IMR-90 (cell line): ENCODE data around the gene SENP7. TPM values are rescaled to one million over a fixed set of nuclear protein-coding genes. Genes with fewer than 3 reads are reported as not detected.

Experiments used
- ATAC-seq: fragments of 200-7000 bp; cut with Tn5 transposase; 2 replicates; pipeline ENCODE4 v1.9.1; 2020; ENCODE audit warnings: low read depth, mild to moderate bottlenecking, moderate library complexity
- BruUV-seq: library from RNA; stranded (reverse); fragments of 400-500 nt; replicated peaks from 2 replicates; lab custom pipeline; 2021; lab: Mats Ljungman, UMichigan
- CTCF ChIA-PET: fragments of 300-600 bp; formaldehyde crosslinking; extraction: SDS; loops from one replicate; lab custom pipeline; 2021; ENCODE audit warnings: antibody characterized with exemption; lab: Yijun Ruan, JAX
- POLR2A ChIA-PET: fragments of 300-600 bp; sonication (Branson Sonifier 250); formaldehyde crosslinking; loops from one replicate; lab custom pipeline; 2022; ENCODE audit warnings: antibody characterized with exemption; ENCODE audit not compliant: unreplicated experiment; lab: Charles Lee
- DNase-seq: peaks from one replicate; pipeline ENCODE4 v3.0.0; 2013
- H2AFZ ChIP-seq: replicated peaks from 2 replicates; pipeline ENCODE3; 2013; ENCODE audit warnings: low read length, mild to moderate bottlenecking; ENCODE audit not compliant: poor library complexity
- H2AK5ac ChIP-seq: 2 replicates; pipeline ENCODE4 v1.6.1; 2013; ENCODE audit warnings: low read depth, low read length, inconsistent platforms
- H2AK9ac ChIP-seq: replicated peaks from 2 replicates; pipeline ENCODE3; 2013; ENCODE audit warnings: mild to moderate bottlenecking, low read depth, low read length, moderate library complexity; ENCODE audit not compliant: poor library complexity
- H2BK120ac ChIP-seq: 2 replicates; pipeline ENCODE4 v1.6.1; 2013; ENCODE audit warnings: low read depth, low read length, inconsistent platforms
- H2BK15ac ChIP-seq: 3 replicates; pipeline ENCODE4 v1.6.1; 2013; ENCODE audit warnings: low read depth, low read length, inconsistent platforms
- H2BK20ac ChIP-seq: 2 replicates; pipeline ENCODE4 v1.6.1; 2013; ENCODE audit warnings: low read depth, mild to moderate bottlenecking, inconsistent platforms, low read length, moderate library complexity
- H2BK5ac ChIP-seq: 2 replicates; pipeline ENCODE4 v1.6.1; 2013; ENCODE audit warnings: mild to moderate bottlenecking, low read depth, low read length, inconsistent platforms; ENCODE audit not compliant: poor library complexity, severe bottlenecking
- H3K14ac ChIP-seq: replicated peaks from 2 replicates; pipeline ENCODE4 v1.6.1; 2013; ENCODE audit warnings: low read depth, low read length, inconsistent platforms
- H3K18ac ChIP-seq: 2 replicates; pipeline ENCODE4 v1.6.1; 2013; ENCODE audit warnings: low read depth, low read length, control low read depth
- H3K23ac ChIP-seq: 2 replicates; pipeline ENCODE4 v1.6.1; 2013; ENCODE audit warnings: low read depth, low read length, inconsistent platforms
- H3K27ac ChIP-seq: 2 replicates; pipeline ENCODE4 v1.5.1; 2013; ENCODE audit warnings: mild to moderate bottlenecking, control low read depth, low read length; ENCODE audit not compliant: insufficient read depth
- H3K27me3 ChIP-seq: 2 replicates; pipeline ENCODE4 v1.6.1; 2013; ENCODE audit warnings: low read length; ENCODE audit not compliant: control insufficient read depth, insufficient read depth
- H3K36me3 ChIP-seq: 2 replicates; pipeline ENCODE4 v1.6.1; 2013; ENCODE audit warnings: low read length, mixed read lengths; ENCODE audit not compliant: control insufficient read depth, insufficient read depth
- H3K4ac ChIP-seq: 2 replicates; pipeline ENCODE4 v1.6.1; 2013; ENCODE audit warnings: low read depth, low read length, inconsistent platforms
- H3K4me1 ChIP-seq: 2 replicates; pipeline ENCODE4 v1.6.1; 2013; ENCODE audit warnings: low read length, mixed read lengths; ENCODE audit not compliant: control insufficient read depth, insufficient read depth
- H3K4me2 ChIP-seq: 2 replicates; pipeline ENCODE4 v1.6.1; 2013; ENCODE audit warnings: low read depth, mild to moderate bottlenecking, control low read depth, low read length, moderate library complexity
- H3K4me3 ChIP-seq: 2 replicates; pipeline ENCODE4 v1.5.1; 2013; ENCODE audit warnings: low read depth, mild to moderate bottlenecking, control low read depth, low read length, moderate library complexity; ENCODE audit not compliant: insufficient read depth
- H3K56ac ChIP-seq: 2 replicates; pipeline ENCODE4 v1.6.1; 2013; ENCODE audit warnings: low read length, inconsistent platforms; ENCODE audit not compliant: insufficient read depth; ENCODE audit errors: extremely low read depth
- H3K79me1 ChIP-seq, 2 experiments: 2 replicates each; pipeline ENCODE4 v1.6.1; 2013; ENCODE audit warnings: low read length in 2 of 2, inconsistent platforms in 1 of 2, low read depth in 1 of 2
- H3K9ac ChIP-seq: 2 replicates; pipeline ENCODE4 v1.6.1; 2013; ENCODE audit warnings: low read depth, low read length, control low read depth
- H3K9me1 ChIP-seq: 2 replicates; pipeline ENCODE4 v1.6.1; 2013; ENCODE audit warnings: low read length, inconsistent platforms; ENCODE audit not compliant: insufficient read depth
- H3K9me3 ChIP-seq: 2 replicates; pipeline ENCODE4 v1.6.1; 2013; ENCODE audit warnings: low read length; ENCODE audit not compliant: control insufficient read depth, insufficient read depth
- H4K20me1 ChIP-seq: 2 replicates; pipeline ENCODE4 v1.6.1; 2013; ENCODE audit warnings: low read length, inconsistent platforms; ENCODE audit not compliant: insufficient read depth
- H4K5ac ChIP-seq: 2 replicates; pipeline ENCODE4 v1.6.1; 2013; ENCODE audit warnings: mild to moderate bottlenecking, low read depth, low read length, control low read depth
- H4K8ac ChIP-seq, 2 experiments: 2 replicates each; pipeline ENCODE4 v1.6.1; 2013; ENCODE audit warnings: low read depth in 2 of 2, low read length in 2 of 2, control low read depth in 1 of 2, inconsistent platforms in 1 of 2
- H4K91ac ChIP-seq: 2 replicates; pipeline ENCODE4 v1.6.1; 2013; ENCODE audit warnings: low read depth, low read length, inconsistent platforms; ENCODE audit not compliant: insufficient read depth
- BHLHE40 ChIP-seq: fragments of 150-350 bp; IDR thresholded peaks from 2 replicates; pipeline ENCODE4 v1.6.1; 2016; ENCODE audit warnings: mild to moderate bottlenecking, low read depth, low read length
- CEBPB ChIP-seq: IDR thresholded peaks from 2 replicates; pipeline ENCODE4 v1.6.1; 2012; ENCODE audit warnings: low read depth, low read length, improper control_type of control experiment
- CHD1 ChIP-seq: IDR thresholded peaks from 2 replicates; pipeline ENCODE4 v1.6.1; 2012; ENCODE audit warnings: low read depth, low read length, improper control_type of control experiment
- FOS ChIP-seq: fragments of 150-350 bp; IDR thresholded peaks from 2 replicates; pipeline ENCODE4 v1.6.1; 2016; ENCODE audit warnings: low read depth, low read length
- MAFK ChIP-seq: IDR thresholded peaks from 2 replicates; pipeline ENCODE4 v1.6.1; 2012; ENCODE audit warnings: low read depth, low read length, improper control_type of control experiment
- MAZ ChIP-seq: IDR thresholded peaks from 2 replicates; pipeline ENCODE4 v1.6.1; 2012; ENCODE audit warnings: low read depth, mild to moderate bottlenecking, low read length, improper control_type of control experiment, moderate library complexity, borderline replicate concordance
- MXI1 ChIP-seq: IDR thresholded peaks from 2 replicates; pipeline ENCODE4 v1.6.1; 2012; ENCODE audit warnings: low read depth, mild to moderate bottlenecking, low read length, moderate library complexity, borderline replicate concordance
- POLR2A ChIP-seq: IDR thresholded peaks from 2 replicates; pipeline ENCODE4 v1.6.1; 2012; ENCODE audit warnings: mild to moderate bottlenecking, low read depth, low read length
- RAD21 ChIP-seq: IDR thresholded peaks from 2 replicates; pipeline ENCODE4 v1.6.1; 2012; ENCODE audit warnings: low read length, improper control_type of control experiment
- RCOR1 ChIP-seq: IDR thresholded peaks from 2 replicates; pipeline ENCODE4 v1.6.1; 2012; ENCODE audit warnings: mild to moderate bottlenecking, low read length, improper control_type of control experiment; ENCODE audit not compliant: insufficient replicate concordance
- SMC3 ChIP-seq: fragments of 150-350 bp; IDR thresholded peaks from 2 replicates; pipeline ENCODE4 v1.6.1; 2016; ENCODE audit warnings: low read depth, mild to moderate bottlenecking, antibody characterized with exemption, low read length, moderate library complexity
- WGBS, 2 experiments: methylation state at CpG; one replicate each; pipeline versions ENCODE4 v1.1.5 to v1.1.7; 2013; ENCODE audit warnings: missing lambda C conversion rate in 2 of 2; ENCODE audit not compliant: insufficient read length in 1 of 2; ENCODE audit errors: extremely low coverage in 2 of 2; 5-methylcytosine and 5-hydroxymethylcytosine counted together
- dilution Hi-C: fragments of 300-500 bp; cut with HindIII; formaldehyde crosslinking; loops from one replicate; pipeline ENCODE4 v1.14.3; 2018; ENCODE audit warnings: low sequenced_read_pairs; ENCODE audit not compliant: unreplicated experiment
- in situ Hi-C: fragments of 300-500 bp; cut with MboI; formaldehyde crosslinking; loops from 3 replicates; pipeline ENCODE4 v1.14.3; 2019; ENCODE audit warnings: low sequenced_read_pairs, inconsistent platforms, mixed read lengths
- intact Hi-C: fragments of 100-400 bp; cut with micrococcal nuclease; formaldehyde crosslinking; loops from 2 replicates; pipeline ENCODE4 v1.10.0; 2022
- polyA plus RNA-seq, 3 experiments: library from polyadenylated mRNA; depleted of rRNA; stranded (reverse); fragments of >200 nt; gene quantifications; 2 replicates each; pipeline ENCODE4 v1.2.3, GENCODE V29; 2012; ENCODE audit warnings: low replicate concordance in 1 of 3
- total RNA-seq: library from RNA; depleted of rRNA; stranded (reverse); fragments of >200 nt; gene quantifications from 2 replicates; pipeline ENCODE4 v1.2.3, GENCODE V29; 2012
- TF ChIP-seq, protein P1 (sequence below): fragments of 150-350 bp; IDR thresholded peaks from 2 replicates; pipeline ENCODE4 v1.6.1; 2016; ENCODE audit warnings: low read depth, mild to moderate bottlenecking, low read length, moderate library complexity, borderline replicate concordance
- TF ChIP-seq, protein P2 (sequence below): conservative IDR thresholded peaks from 2 replicates; pipeline ENCODE4 v1.5.1; 2012; ENCODE audit warnings: mild to moderate bottlenecking, low read depth, low read length, improper control_type of control experiment
- TF ChIP-seq, protein P3 (sequence below): fragments of 150-350 bp; IDR thresholded peaks from 2 replicates; pipeline ENCODE4 v1.6.1; 2017; ENCODE audit warnings: mild to moderate bottlenecking, antibody characterized with exemption, low read length, low read depth

The SENP7 gene
- total and polyA plus RNA-seq, 2 of the 4 experiments (the other 2 are of a cell fraction) = 5.5 to 8.4 TPM

DNA sequence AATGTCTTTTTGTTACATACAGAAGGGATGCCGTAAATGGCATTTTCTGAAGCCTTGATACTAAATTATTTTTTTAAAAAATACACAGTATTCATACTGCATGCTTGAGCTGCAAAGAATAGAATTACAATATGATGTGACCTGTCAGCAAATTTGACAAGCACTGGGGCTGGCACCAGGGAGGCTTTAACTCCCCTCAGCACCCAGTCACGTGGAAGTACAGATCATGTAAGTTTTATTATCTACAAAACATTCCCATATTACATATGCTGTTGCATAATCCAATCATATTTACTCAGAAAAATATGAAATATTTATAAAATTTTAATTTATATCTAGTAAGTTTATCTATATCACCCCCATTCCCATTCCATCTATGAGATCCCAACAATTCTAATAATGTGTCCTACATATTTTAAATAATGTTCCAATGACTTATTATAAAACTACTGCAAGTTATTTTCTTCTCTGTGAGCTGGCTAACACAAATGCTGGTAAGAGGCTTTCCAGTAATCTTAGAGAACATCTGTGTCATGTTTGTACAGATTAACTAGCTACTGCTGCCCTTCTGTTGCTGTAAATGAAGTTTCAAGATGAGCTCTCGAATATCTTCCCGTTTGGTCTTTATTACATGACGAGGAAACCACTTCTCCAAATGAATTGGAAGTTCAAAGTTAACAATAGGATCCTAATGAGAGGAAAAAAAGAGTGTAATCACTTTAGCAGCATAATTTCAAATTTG lies 187.4 kb downstream of the SENP7 start:
- H2BK20ac ChIP-seq = no peak overlapping the region
- H4K20me1 ChIP-seq = no peaks in the 10 kb centered on the region
- no peak overlapping the region for H4K8ac ChIP-seq
- no peak overlapping the region for H2BK5ac ChIP-seq
- no CpG with 5 or more reads among the region's 5 CpGs for WGBS, 2 experiments
- intact Hi-C loops = no loop called here
- dilution Hi-C loops = no loop called here
- no peak overlapping the region for H2AK9ac ChIP-seq
- 0 out of 2 replicates have a peak, but pooled peaks cover 2% of the 10 kb centered on the region for H3K36me3 ChIP-seq
- DNase-seq = no peak
- H3K4me3 ChIP-seq = no peak overlapping the region
- no peak overlapping the region for H3K27ac ChIP-seq
- no peaks in the 10 kb centered on the region for H3K79me1 ChIP-seq
- ATAC-seq = no peak
- no peak overlapping the region for H2AK5ac ChIP-seq
- BruUV-seq = no TSS peak
- TF ChIP-seq BHLHE40 (no peak), CHD1 (no peak), POLR2A (no peak), RAD21 (no peak), MXI1 (no peak), RCOR1 (no peak), FOS (no peak), SMC3 (no peak), MAFK (no peak), CEBPB (no peak), MAZ (no peak)
- TF ChIP-seq, protein P1, sequence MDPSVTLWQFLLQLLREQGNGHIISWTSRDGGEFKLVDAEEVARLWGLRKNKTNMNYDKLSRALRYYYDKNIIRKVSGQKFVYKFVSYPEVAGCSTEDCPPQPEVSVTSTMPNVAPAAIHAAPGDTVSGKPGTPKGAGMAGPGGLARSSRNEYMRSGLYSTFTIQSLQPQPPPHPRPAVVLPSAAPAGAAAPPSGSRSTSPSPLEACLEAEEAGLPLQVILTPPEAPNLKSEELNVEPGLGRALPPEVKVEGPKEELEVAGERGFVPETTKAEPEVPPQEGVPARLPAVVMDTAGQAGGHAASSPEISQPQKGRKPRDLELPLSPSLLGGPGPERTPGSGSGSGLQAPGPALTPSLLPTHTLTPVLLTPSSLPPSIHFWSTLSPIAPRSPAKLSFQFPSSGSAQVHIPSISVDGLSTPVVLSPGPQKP = no peak
- TF ChIP-seq, protein P2, sequence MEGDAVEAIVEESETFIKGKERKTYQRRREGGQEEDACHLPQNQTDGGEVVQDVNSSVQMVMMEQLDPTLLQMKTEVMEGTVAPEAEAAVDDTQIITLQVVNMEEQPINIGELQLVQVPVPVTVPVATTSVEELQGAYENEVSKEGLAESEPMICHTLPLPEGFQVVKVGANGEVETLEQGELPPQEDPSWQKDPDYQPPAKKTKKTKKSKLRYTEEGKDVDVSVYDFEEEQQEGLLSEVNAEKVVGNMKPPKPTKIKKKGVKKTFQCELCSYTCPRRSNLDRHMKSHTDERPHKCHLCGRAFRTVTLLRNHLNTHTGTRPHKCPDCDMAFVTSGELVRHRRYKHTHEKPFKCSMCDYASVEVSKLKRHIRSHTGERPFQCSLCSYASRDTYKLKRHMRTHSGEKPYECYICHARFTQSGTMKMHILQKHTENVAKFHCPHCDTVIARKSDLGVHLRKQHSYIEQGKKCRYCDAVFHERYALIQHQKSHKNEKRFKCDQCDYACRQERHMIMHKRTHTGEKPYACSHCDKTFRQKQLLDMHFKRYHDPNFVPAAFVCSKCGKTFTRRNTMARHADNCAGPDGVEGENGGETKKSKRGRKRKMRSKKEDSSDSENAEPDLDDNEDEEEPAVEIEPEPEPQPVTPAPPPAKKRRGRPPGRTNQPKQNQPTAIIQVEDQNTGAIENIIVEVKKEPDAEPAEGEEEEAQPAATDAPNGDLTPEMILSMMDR = no peak
- TF ChIP-seq, protein P3, sequence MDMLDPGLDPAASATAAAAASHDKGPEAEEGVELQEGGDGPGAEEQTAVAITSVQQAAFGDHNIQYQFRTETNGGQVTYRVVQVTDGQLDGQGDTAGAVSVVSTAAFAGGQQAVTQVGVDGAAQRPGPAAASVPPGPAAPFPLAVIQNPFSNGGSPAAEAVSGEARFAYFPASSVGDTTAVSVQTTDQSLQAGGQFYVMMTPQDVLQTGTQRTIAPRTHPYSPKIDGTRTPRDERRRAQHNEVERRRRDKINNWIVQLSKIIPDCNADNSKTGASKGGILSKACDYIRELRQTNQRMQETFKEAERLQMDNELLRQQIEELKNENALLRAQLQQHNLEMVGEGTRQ = no peak
- H2AFZ ChIP-seq = no peak overlapping the region
- no peak overlapping the region for H3K14ac ChIP-seq
- H4K5ac ChIP-seq = no peak overlapping the region
- no peak overlapping the region for H3K4ac ChIP-seq
- CTCF ChIA-PET = interaction anchor here (0.6 to 1.2 kb wide), 3 partner anchors 14 to 51 kb away, joined by 3 to 7 read pairs (median 4); no protein-coding TSS in a partner anchor
- H3K9ac ChIP-seq = no peak overlapping the region
- no peak overlapping the region for H4K91ac ChIP-seq
- no peaks in the 10 kb centered on the region for H3K9me1 ChIP-seq
- H3K9me3 ChIP-seq = no peaks in the 10 kb centered on the region
- H2BK15ac ChIP-seq = no peak overlapping the region
- no peaks in the 10 kb centered on the region for H3K4me1 ChIP-seq
- H3K18ac ChIP-seq = no peak overlapping the region
- no peak overlapping the region for H3K56ac ChIP-seq
- POLR2A ChIA-PET = interaction anchor here (0.6 kb wide), 1 partner anchor 351 kb away, joined by 4 read pairs; no protein-coding TSS in a partner anchor
- no peaks in the 10 kb centered on the region for H3K27me3 ChIP-seq
- H2BK120ac ChIP-seq = no peak overlapping the region
- no peak overlapping the region for H3K23ac ChIP-seq
- in situ Hi-C loops = no loop called here
- H3K4me2 ChIP-seq = no peak overlapping the region
